Regular cardiac myocyte (primary cell): Measurements from ENCODE around the gene TAP2. TPM values are rescaled to one million over a fixed set of nuclear protein-coding genes. Genes with fewer than 3 reads are reported as not detected.

ENCODE experiments used
- total RNA-seq: library from RNA; depleted of rRNA; stranded (reverse); fragments of >200 nt; gene quantifications from 2 replicates; pipeline ENCODE4 v1.2.3, GENCODE V29; 2014

The TAP2 gene
- total RNA-seq = 10.4 and 22.6 TPM in 2 replicates

DNA sequence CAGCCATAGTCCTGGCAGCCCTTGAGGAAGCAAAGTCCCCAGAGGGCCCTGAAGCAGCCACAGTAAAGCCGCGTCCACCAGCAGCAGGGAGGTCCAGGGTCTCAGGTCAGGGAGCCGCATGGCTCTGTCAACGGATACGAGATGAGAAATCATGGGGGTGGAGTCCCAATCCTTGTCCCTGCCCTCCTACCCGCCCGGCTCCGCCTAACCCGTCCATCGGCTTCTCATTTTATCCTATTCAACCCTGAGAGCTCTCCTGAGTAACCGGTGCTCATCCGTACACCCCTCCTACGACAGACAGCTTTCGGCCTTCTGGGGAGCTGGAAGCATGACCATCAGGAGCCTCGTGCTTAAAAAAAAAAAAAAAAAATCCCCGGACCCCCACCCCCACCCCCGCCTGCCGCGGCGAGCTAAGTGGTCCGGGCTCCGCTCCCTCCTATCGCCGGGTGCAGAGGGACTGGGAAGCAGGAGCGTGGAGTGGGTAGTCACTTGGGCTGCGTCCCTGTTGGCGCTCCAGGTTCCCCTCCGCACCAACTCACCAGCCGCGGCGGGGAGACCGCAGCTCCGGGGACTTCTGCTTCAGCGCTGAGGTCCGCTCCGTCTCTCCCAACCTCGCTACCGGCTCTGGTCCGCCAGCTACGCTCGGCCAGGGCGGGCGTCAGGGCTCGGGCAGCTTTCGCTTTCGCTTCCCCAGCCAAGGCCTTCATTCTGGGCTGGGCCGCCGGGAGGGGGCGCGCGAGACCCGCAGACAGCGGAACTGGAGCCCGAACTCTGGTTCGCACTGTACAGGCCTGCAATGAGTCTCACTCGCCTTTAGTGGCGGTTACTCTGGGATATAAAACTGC is at the start of gene TAP2:
Gene TAP2 (minus strand): TSS at position 626 of the 845 bp plus-strand sequence. CDS start 506 bp downstream, at position 120.

GRCh38 chr6:32853541-32854375 is 15.2 kb upstream of the TAP2 start, which contains the start of the genes PSMB9 and TAP1:
Gene PSMB9, plus strand, starts transcription at chr6:32854192. Its CDS starts 38 bp downstream, at chr6:32854230.
Gene TAP1, minus strand, starts transcription at chr6:32853704. Its CDS starts 68 bp downstream, at chr6:32853636.

DNA sequence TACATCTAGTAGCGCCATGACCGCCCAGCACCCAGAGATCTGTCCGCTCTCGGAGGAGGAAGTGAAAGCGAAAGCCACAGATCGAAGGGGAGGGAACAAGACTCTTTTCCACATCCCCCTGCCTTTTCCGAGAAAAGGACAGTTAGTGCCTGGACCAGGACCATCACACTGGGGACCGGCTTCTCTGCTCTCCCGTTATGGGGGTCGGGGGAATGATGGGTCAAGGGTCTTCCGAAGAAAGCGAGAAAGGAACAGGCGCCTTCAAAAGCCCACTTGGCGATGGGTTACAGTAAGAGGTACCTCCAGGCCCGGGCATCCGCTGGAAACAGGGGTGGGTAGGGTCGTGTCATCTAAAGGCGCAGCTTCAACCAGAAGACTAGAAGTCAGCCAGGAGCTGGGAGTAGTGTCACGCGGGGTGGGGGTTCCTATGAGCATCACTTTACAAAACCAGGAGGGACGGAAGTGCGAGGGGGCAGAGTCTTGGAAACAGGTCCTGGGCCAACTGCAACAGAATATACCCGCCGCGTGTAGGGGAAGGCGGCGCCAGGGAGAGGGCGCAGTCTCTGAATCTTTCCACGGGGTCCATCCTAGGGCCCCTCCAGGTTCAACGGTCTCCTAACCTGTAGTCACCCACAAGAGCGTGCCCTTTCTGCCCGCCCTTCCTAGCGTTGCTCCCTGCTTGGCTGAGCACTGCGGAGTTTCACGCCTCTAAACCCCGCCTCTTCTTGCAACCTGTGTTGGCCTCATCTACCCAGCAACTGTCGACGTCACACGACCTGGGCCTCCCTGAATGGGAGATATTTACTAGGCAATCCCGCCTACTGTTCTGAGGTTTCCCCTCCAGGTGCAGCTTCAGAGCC is 5.7 kb upstream of the TAP2 start, which contains the start of gene PSMB8:
Gene PSMB8 (minus strand): TSS at position 69 of the 860 bp plus-strand sequence. CDS start 51 bp downstream, at position 18.

GRCh38 chr6:32816746-32817204 is 21.8 kb downstream of the TAP2 start, which contains the start of gene HLA-DOB:
Gene HLA-DOB, minus strand, starts transcription at chr6:32817002. Its CDS starts 51 bp downstream, at chr6:32816951.

Other genes with a start within 250 kb of the TAP2 start
- 0.58 and 3.7 TPM in 2 replicates for gene HLA-DRB1, start 248.9 kb downstream of the TAP2 start, total RNA-seq
- not detected in 2 replicates for gene HLA-DQA1, start 201.3 kb downstream of the TAP2 start, total RNA-seq
- under 0.01 TPM in 1 of 2 replicates, not detected in the other for gene HLA-DQB1, start 172.1 kb downstream of the TAP2 start, total RNA-seq
- gene HLA-DQA2, start 97.3 kb downstream of the TAP2 start, total RNA-seq = not detected in 2 replicates
- gene HLA-DQB2, start 75.2 kb downstream of the TAP2 start, total RNA-seq = not detected in 2 replicates
- under 0.01 and 0.28 TPM in 2 replicates for gene HLA-DOB, start 21.7 kb downstream of the TAP2 start, total RNA-seq
- 29.0 and 54.6 TPM in 2 replicates for gene PSMB8, start 5.3 kb upstream of the TAP2 start, total RNA-seq
- 62.0 and 68.2 TPM in 2 replicates for gene TAP1, start 15.0 kb upstream of the TAP2 start, total RNA-seq
- gene PSMB9, start 15.5 kb upstream of the TAP2 start, total RNA-seq = 35.2 and 52.9 TPM in 2 replicates
- gene HLA-DMB, start 102.3 kb upstream of the TAP2 start, total RNA-seq = under 0.01 and 1.4 TPM in 2 replicates
- gene HLA-DMA, start 114.4 kb upstream of the TAP2 start, total RNA-seq = 2.1 and 6.2 TPM in 2 replicates
- gene BRD2, start 129.9 kb upstream of the TAP2 start, total RNA-seq = 63.7 and 73.2 TPM in 2 replicates
- gene HLA-DOA, start 170.9 kb upstream of the TAP2 start, total RNA-seq = not detected in 2 replicates
- gene HLA-DPA1, start 234.9 kb upstream of the TAP2 start, total RNA-seq = 1.9 and 2.8 TPM in 2 replicates
- 22.3 and 26.8 TPM in 2 replicates for gene HLA-DPB1, start 237.3 kb upstream of the TAP2 start, total RNA-seq